ENCODE data around the gene SHISA3.

- TF ChIP-seq CTCF (conservative IDR thresholded peaks at IDR 0.05 in 1 of 2, IDR thresholded peaks at IDR 0.05 in 1 of 2; ENCODE audit: low read depth in 1 of 2, low read length in 2 of 2), result no peak
- no peak for TF ChIP-seq EZH2 (IDR thresholded peaks at IDR 0.05; ENCODE audit: low read length, missing control alignments)
These were observed 1.6 kb downstream of the SHISA3 start for GRCh38 chr4:42398871-42399331.
